A549 (cell line): ENCODE data around the gene GIMD1. TPM values are rescaled to one million over a fixed set of nuclear protein-coding genes. Genes with fewer than 3 reads are reported as not detected.
"Not testable (repeated sequence)": the region's sequence is repeated elsewhere in the genome, so short reads cannot be mapped to it uniquely, and the experiment has no call there.

Experiments
- ATAC-seq, 2 experiments: fragments of 200-7000 bp in 1 of 2; fragments of >200 bp in 1 of 2; cut with Nextera tagmentation in 1 of 2; cut with Tn5 transposase in 1 of 2; 3 replicates each; pipeline versions ENCODE4 v1.8.0 to v1.9.1; 2018 to 2020; ENCODE audit warnings: mild to moderate bottlenecking in 1 of 2, moderate library complexity in 1 of 2
- CTCF ChIA-PET: fragments of 300-600 bp; sonication (Branson Sonifier 250); formaldehyde crosslinking; extraction: SDS; loops from one replicate; lab custom pipeline; 2021; ENCODE audit warnings: antibody characterized with exemption, inconsistent platforms; lab: Yijun Ruan, JAX
- POLR2A ChIA-PET: fragments of 350-600 bp; formaldehyde crosslinking; extraction: SDS; loops from one replicate; lab custom pipeline; 2021; ENCODE audit warnings: antibody characterized with exemption, inconsistent platforms; lab: Yijun Ruan, JAX
- DNase-seq, 2 experiments: peaks; one replicate each; pipeline versions ENCODE4 v3.0.0 to v3.0.0-alpha.2; 2011 to 2016; ENCODE audit warnings: low read depth in 1 of 2, low spot score in 1 of 2
- FAIRE-seq: peaks from 2 replicates; lab custom pipeline; 2011; peaks lifted over from hg19 to GRCh38; lab: Jason Lieb, UNC
- H3K27ac ChIP-seq, 2 experiments: fragments of >200 bp; sonication (Bioruptor Twin); formaldehyde crosslinking; 3 replicates each; pipeline ENCODE4 v1.5.1; 2016 to 2017
- H3K4me1 ChIP-seq: fragments of >200 bp; sonication (Bioruptor Twin); formaldehyde crosslinking; 3 replicates; pipeline ENCODE4 v1.6.1; 2016
- H3K4me2 ChIP-seq: fragments of >200 bp; sonication (Bioruptor Twin); formaldehyde crosslinking; 3 replicates; pipeline ENCODE4 v1.6.1; 2016
- H3K4me3 ChIP-seq: fragments of >200 bp; sonication (Bioruptor Twin); formaldehyde crosslinking; 3 replicates; pipeline ENCODE4 v1.5.1; 2016
- H3K9me3 ChIP-seq: fragments of >200 bp; sonication (Bioruptor Twin); formaldehyde crosslinking; 3 replicates; pipeline ENCODE4 v1.6.1; 2016
- BHLHE40 ChIP-seq: IDR thresholded peaks from 2 replicates; pipeline ENCODE4 v1.6.1; 2012; ENCODE audit warnings: low read depth, low read length, inconsistent platforms
- CHD2 ChIP-seq: fragments of 150-350 bp; IDR thresholded peaks from 2 replicates; pipeline ENCODE4 v1.6.1; 2014; ENCODE audit warnings: low read length; ENCODE audit not compliant: partially characterized antibody
- EHMT2 ChIP-seq: fragments of 200-600 bp; sonication (generic); IDR thresholded peaks from 2 replicates; pipeline ENCODE4 v1.6.1; 2016; ENCODE audit warnings: antibody characterized with exemption, low read depth, mild to moderate bottlenecking, moderate library complexity
- EP300 ChIP-seq, 2 experiments: fragments of >200 bp; sonication (Bioruptor Twin); formaldehyde crosslinking; IDR thresholded peaks; 2 replicates in 1 of 2; 3 replicates in 1 of 2; pipeline ENCODE4 v1.6.1; 2016 to 2017
- ESRRA ChIP-seq: fragments of 150-350 bp; IDR thresholded peaks from 2 replicates; pipeline ENCODE4 v1.6.1; 2014; ENCODE audit warnings: mild to moderate bottlenecking, low read length, borderline replicate concordance
- JUN ChIP-seq, 2 experiments: fragments of >200 bp; sonication (Bioruptor Twin); formaldehyde crosslinking; IDR thresholded peaks; 2 replicates in 1 of 2; 3 replicates in 1 of 2; pipeline ENCODE4 v1.6.1; 2016 to 2017
- JUNB ChIP-seq: fragments of >200 bp; sonication (Bioruptor Twin); formaldehyde crosslinking; IDR thresholded peaks from 2 replicates; pipeline ENCODE4 v1.6.1; 2016
- KDM1A ChIP-seq: fragments of 200-600 bp; sonication (generic); IDR thresholded peaks from 2 replicates; pipeline ENCODE4 v1.6.1; 2016; ENCODE audit warnings: low read depth, mild to moderate bottlenecking
- MAFK ChIP-seq: fragments of 450-650 bp; IDR thresholded peaks from 2 replicates; pipeline ENCODE4 v1.6.1; 2014; ENCODE audit not compliant: partially characterized antibody
- MAX ChIP-seq: IDR thresholded peaks from 2 replicates; pipeline ENCODE4 v1.6.1; 2012
- MYC ChIP-seq: IDR thresholded peaks from 2 replicates; pipeline ENCODE4 v1.6.1; 2012; ENCODE audit warnings: mild to moderate bottlenecking, inconsistent platforms, low read length, improper control_type of control experiment, borderline replicate concordance
- NR3C1 ChIP-seq: fragments of >200 bp; sonication (Bioruptor Twin); formaldehyde crosslinking; IDR thresholded peaks from 3 replicates; pipeline ENCODE4 v1.6.1; 2017
- RARB ChIP-seq: fragments of 250-450 bp; sonication (Bioruptor Pico); IDR thresholded peaks from 2 replicates; pipeline ENCODE4 v1.8.0; 2021; ENCODE audit warnings: mild to moderate bottlenecking, moderate library complexity
- RNF2 ChIP-seq: fragments of 200-600 bp; sonication (generic); IDR thresholded peaks from 2 replicates; pipeline ENCODE4 v1.6.1; 2016; ENCODE audit warnings: low read depth, mild to moderate bottlenecking, antibody characterized with exemption, moderate library complexity, borderline replicate concordance
- TP53 ChIP-seq: fragments of 250-450 bp; sonication (Bioruptor Pico); IDR thresholded peaks from 2 replicates; pipeline ENCODE4 v1.5.0; 2021; ENCODE audit warnings: mild to moderate bottlenecking, moderate library complexity
- USF2 ChIP-seq: fragments of 450-650 bp; IDR thresholded peaks from 2 replicates; pipeline ENCODE4 v1.6.1; 2014; ENCODE audit warnings: antibody characterized with exemption
- ZFP36 ChIP-seq: fragments of 450-650 bp; IDR thresholded peaks from 2 replicates; pipeline ENCODE4 v1.6.1; 2014; ENCODE audit warnings: borderline replicate concordance; ENCODE audit not compliant: partially characterized antibody
- ZNF302 ChIP-seq: fragments of 250-450 bp; sonication (Bioruptor Pico); IDR thresholded peaks from 2 replicates; pipeline ENCODE4 v1.9.0; 2021; ENCODE audit warnings: inconsistent platforms, mild to moderate bottlenecking, moderate library complexity
- ZSCAN20 ChIP-seq: fragments of 250-450 bp; sonication (Bioruptor Pico); IDR thresholded peaks from 2 replicates; pipeline ENCODE4 v1.8.0; 2022; ENCODE audit warnings: mild to moderate bottlenecking, moderate library complexity
- WGBS: methylation state at CpG from one replicate; pipeline ENCODE4 v1.1.6; 2017; ENCODE audit errors: missing lambda C conversion rate; 5-methylcytosine and 5-hydroxymethylcytosine counted together
- polyA plus RNA-seq, 4 experiments: library from polyadenylated mRNA; depleted of rRNA in 3 of 4; stranded (reverse); fragments of >200 nt; fragmentation: RNase III in 1 of 4; extraction: RNeasy Plus Mini Kit Qiagen cat#74134 plus additional on column Dnase treatment in 1 of 4; gene quantifications; 2 replicates in 3 of 4; 3 replicates in 1 of 4; pipeline ENCODE4 v1.2.3, GENCODE V29; 2011 to 2017

Gene GIMD1
- polyA plus RNA-seq, 2 of the 4 experiments (the other 2 are of a cell fraction), result not detected

GRCh38 chr4:106409901-106410889, 41.6 kb upstream of the GIMD1 start:
- 69% methylated on average over 15 of the region's 15 CpGs for WGBS
- Histone ChIP-seq H3K4me3 (no peak overlapping the region), H3K27ac (no peak overlapping the region), H3K4me1 (no peaks in the 10 kb centered on the region), H3K9me3 (no peaks in the 10 kb centered on the region), H3K4me2 (no peak overlapping the region)
- ChIA-PET CTCF (no interaction called here), POLR2A (no interaction called here)
- DNase-seq (no peak), ATAC-seq (no peak), FAIRE-seq (no peak)
- TF ChIP-seq EP300 (IDR thresholded peaks at IDR 0.05) (no peak), JUN (IDR thresholded peaks at IDR 0.05) (no peak), RNF2 (no peak), CHD2 (no peak), USF2 (no peak), TP53 (CRISPR knock-in tag) (no peak), ZSCAN20 (CRISPR knock-in tag) (no peak), EHMT2 (no peak)

- H3K4me3 ChIP-seq, H3K4me1 ChIP-seq, POLR2A ChIA-PET, H3K4me2 ChIP-seq, ATAC-seq, H3K9me3 ChIP-seq, H3K27ac ChIP-seq, FAIRE-seq, CTCF ChIA-PET, DNase-seq: not testable (repeated sequence)
- WGBS, result no CpG with 5 or more reads among the region's 3 CpGs
These were observed 39.4 kb upstream of the GIMD1 start for GRCh38 chr4:106408004-106408403.

GRCh38 chr4:106401157-106401556, 32.6 kb upstream of the GIMD1 start:
- H3K4me1 ChIP-seq, result no peaks in the 10 kb centered on the region
- DNase-seq (no peak), ATAC-seq (no peak)
- TF ChIP-seq ESRRA, result no peak
- TF ChIP-seq USF2, result 0 out of 2 replicates have a peak, but pooled peaks have one; percentile 8
- TF ChIP-seq, all 56 proteins: peak for 1
- POLR2A ChIA-PET, result no interaction called here
- 43% methylated on average over 3 of the region's 3 CpGs for WGBS
- no peak overlapping the region for H3K4me2 ChIP-seq
- H3K4me3 ChIP-seq, result no peak overlapping the region
- no peak overlapping the region for H3K27ac ChIP-seq
- H3K9me3 ChIP-seq, result no peaks in the 10 kb centered on the region
- CTCF ChIA-PET, result no interaction called here
- no peak for FAIRE-seq

GRCh38 chr4:106398898-106399297, 30.3 kb upstream of the GIMD1 start:
- CTCF ChIA-PET, H3K4me2 ChIP-seq, H3K4me1 ChIP-seq, H3K27ac ChIP-seq, H3K9me3 ChIP-seq, H3K4me3 ChIP-seq, DNase-seq, POLR2A ChIA-PET, ATAC-seq, FAIRE-seq: not testable (repeated sequence)
- 24% methylated on average over 3 of the region's 4 CpGs for WGBS

- 4% methylated on average over 2 of the region's 2 CpGs for WGBS
These were observed 27.0 kb upstream of the GIMD1 start for GRCh38 chr4:106395582-106395981.

More at GRCh38 chr4:106395582-106395981, 27.0 kb upstream of the GIMD1 start:
- H3K9me3 ChIP-seq, result no peaks in the 10 kb centered on the region
- TF ChIP-seq MAX (no peak), ZFP36 (no peak), ESRRA (no peak), NR3C1 (no peak), MAFK (no peak), RARB (CRISPR knock-in tag) (no peak), JUNB (no peak), ZSCAN20 (CRISPR knock-in tag) (no peak), KDM1A (no peak), MYC (no peak), BHLHE40 (no peak), ZNF302 (no peak)
- H3K4me2 ChIP-seq, result no peak overlapping the region
- DNase-seq (no peak), FAIRE-seq (no peak), ATAC-seq (no peak)
- no peak overlapping the region for H3K4me3 ChIP-seq
- no peaks in the 10 kb centered on the region for H3K4me1 ChIP-seq
- POLR2A ChIA-PET, result no interaction called here
- CTCF ChIA-PET, result no interaction called here
- H3K27ac ChIP-seq, result no peak overlapping the region
